H1 (cell line): Measurements from ENCODE around the gene TBC1D17. TPM values are rescaled to one million over a fixed set of nuclear protein-coding genes. Genes with fewer than 3 reads are reported as not detected.

ENCODE experiments used
- microRNA-seq, 2 experiments: library from miRNA; unstranded; fragments of <30 nt; microRNA quantifications; one replicate each; pipeline versions ENCODE4 to v1.2.0, GENCODE V29; 2016 to 2020; ENCODE audit warnings: borderline microRNAs expressed in 2 of 2, borderline number of aligned reads in 2 of 2, borderline replicate concordance in 1 of 2
- polyA plus RNA-seq, 7 experiments: library from polyadenylated mRNA; depleted of rRNA in 3 of 7; stranded (reverse) in 5 of 7; unstranded in 2 of 7; fragments of >200 nt in 5 of 7; fragments of 200-250 nt in 2 of 7; gene quantifications; 1 replicate in 5 of 7; 2 replicates in 1 of 7; 4 replicates in 1 of 7; pipeline versions ENCODE4 v1.2.1 to v1.2.3, GENCODE V29; 2011 to 2013; ENCODE audit warnings: missing spikeins in 2 of 7, mixed read lengths in 2 of 7
- small RNA-seq: library from polyadenylated mRNA; stranded (forward); fragments of <200 nt; extraction: miRNeasy Mini kit (QIAGEN cat#:217004); gene quantifications from one replicate; pipeline ENCODE3, GENCODE V24; 2013; ENCODE audit not compliant: insufficient read depth
- total RNA-seq: library from RNA; stranded (reverse); fragmentation: NEBNext Ultra II Directional; extraction: Animal tissue kit (Norgen Biotek cat#: 25700); gene quantifications from 2 replicates; pipeline ENCODE4 v1.2.1, GENCODE V29; 2021

The TBC1D17 gene
- total and polyA plus RNA-seq, 2 of the 8 experiments (the other 6 are each of a cell fraction or from before 2014, with no cell fraction given), result 30.3 to 44.9 TPM

Small RNAs within 50 kb of the gene (microRNA-seq; reads per million reads assigned to microRNA genes)
- gene MIR4749, result 0.46 to 1.4 reads per million in 2 experiments
- gene MIR4750, result 0 to 1.8 reads per million in 2 experiments
- 0 to 0.61 reads per million in 2 experiments for gene MIR6800

Small RNAs within 50 kb of the gene (small RNA-seq; reads per million reads assigned to genes)
- gene MIR4749, result 1.2 reads per million

Other genes starting within 250 kb of the TBC1D17 start
- gene RRAS, start 237.6 kb upstream of the TBC1D17 start, total RNA-seq, result 16.9 and 17.7 TPM in 2 replicates
- gene RRAS, start 237.6 kb upstream of the TBC1D17 start, polyA plus RNA-seq (2011; rRNA removed), result 49.1 and 62.9 TPM in 2 replicates
- 81.7 and 93.3 TPM in 2 replicates for gene SCAF1, start 235.5 kb upstream of the TBC1D17 start, total RNA-seq
- 9.7 and 21.4 TPM in 2 replicates for gene SCAF1, start 235.5 kb upstream of the TBC1D17 start, polyA plus RNA-seq (2011; rRNA removed)
- 114 and 115 TPM in 2 replicates for gene IRF3, start 211.8 kb upstream of the TBC1D17 start, total RNA-seq
- gene IRF3, start 211.8 kb upstream of the TBC1D17 start, polyA plus RNA-seq (2011; rRNA removed), result 103 and 185 TPM in 2 replicates
- gene BCL2L12, start 211.8 kb upstream of the TBC1D17 start, total RNA-seq, result 126 and 133 TPM in 2 replicates
- 209 and 280 TPM in 2 replicates for gene BCL2L12, start 211.8 kb upstream of the TBC1D17 start, polyA plus RNA-seq (2011; rRNA removed)
- gene PRMT1, start 200.4 kb upstream of the TBC1D17 start, total RNA-seq, result 561 and 579 TPM in 2 replicates
- 1,215 and 1,548 TPM in 2 replicates for gene PRMT1, start 200.4 kb upstream of the TBC1D17 start, polyA plus RNA-seq (2011; rRNA removed)
- 2.6 and 4.3 TPM in 2 replicates for gene ADM5, start 188.1 kb upstream of the TBC1D17 start, total RNA-seq
- 2.5 and 5.4 TPM in 2 replicates for gene ADM5, start 188.1 kb upstream of the TBC1D17 start, polyA plus RNA-seq (2011; rRNA removed)
- gene CPT1C, start 186.6 kb upstream of the TBC1D17 start, total RNA-seq, result 91.8 and 98.3 TPM in 2 replicates
- 79.6 and 122 TPM in 2 replicates for gene CPT1C, start 186.6 kb upstream of the TBC1D17 start, polyA plus RNA-seq (2011; rRNA removed)
- gene TSKS, start 114.4 kb upstream of the TBC1D17 start, total RNA-seq, result not detected in 2 replicates
- gene TSKS, start 114.4 kb upstream of the TBC1D17 start, polyA plus RNA-seq (2011; rRNA removed), result 0.21 and 0.24 TPM in 2 replicates
- gene AP2A1, start 110.7 kb upstream of the TBC1D17 start, total RNA-seq, result 105 and 109 TPM in 2 replicates
- 106 and 157 TPM in 2 replicates for gene AP2A1, start 110.7 kb upstream of the TBC1D17 start, polyA plus RNA-seq (2011; rRNA removed)
- 33.9 and 34.1 TPM in 2 replicates for gene FUZ, start 64.4 kb upstream of the TBC1D17 start, total RNA-seq
- 28.4 and 43.8 TPM in 2 replicates for gene FUZ, start 64.4 kb upstream of the TBC1D17 start, polyA plus RNA-seq (2011; rRNA removed)
- gene MED25, start 59.4 kb upstream of the TBC1D17 start, total RNA-seq, result 71.4 and 73.9 TPM in 2 replicates
- gene MED25, start 59.4 kb upstream of the TBC1D17 start, polyA plus RNA-seq (2011; rRNA removed), result 21.6 and 40.4 TPM in 2 replicates
- gene PTOV1, start 26.5 kb upstream of the TBC1D17 start, total RNA-seq, result 251 and 261 TPM in 2 replicates
- 147 and 213 TPM in 2 replicates for gene PTOV1, start 26.5 kb upstream of the TBC1D17 start, polyA plus RNA-seq (2011; rRNA removed)
- gene PNKP, start 10.1 kb upstream of the TBC1D17 start, total RNA-seq, result 105 TPM in 2 replicates
- gene PNKP, start 10.1 kb upstream of the TBC1D17 start, polyA plus RNA-seq (2011; rRNA removed), result 45.8 and 66.5 TPM in 2 replicates
- 45.9 and 46.7 TPM in 2 replicates for gene AKT1S1, start 347 bp upstream of the TBC1D17 start, total RNA-seq
- 40.7 and 73.3 TPM in 2 replicates for gene AKT1S1, start 347 bp upstream of the TBC1D17 start, polyA plus RNA-seq (2011; rRNA removed)
- 0.67 and 0.76 TPM in 2 replicates for gene IL4I1, start 19.2 kb downstream of the TBC1D17 start, total RNA-seq
- gene IL4I1, start 19.2 kb downstream of the TBC1D17 start, polyA plus RNA-seq (2011; rRNA removed), result 0.30 and 0.41 TPM in 2 replicates
- 13.1 TPM in 2 replicates for gene ATF5, start 51.5 kb downstream of the TBC1D17 start, total RNA-seq
- gene ATF5, start 51.5 kb downstream of the TBC1D17 start, polyA plus RNA-seq (2011; rRNA removed), result 6.2 and 25.0 TPM in 2 replicates
- gene NUP62, start 51.8 kb downstream of the TBC1D17 start, total RNA-seq, result 106 and 107 TPM in 2 replicates
- 50.0 and 60.0 TPM in 2 replicates for gene NUP62, start 51.8 kb downstream of the TBC1D17 start, polyA plus RNA-seq (2011; rRNA removed)
- not detected in 2 replicates for gene SIGLEC11, start 83.5 kb downstream of the TBC1D17 start, total RNA-seq
- 0.14 and 0.18 TPM in 2 replicates for gene SIGLEC11, start 83.5 kb downstream of the TBC1D17 start, polyA plus RNA-seq (2011; rRNA removed)
- gene VRK3, start 147.7 kb downstream of the TBC1D17 start, total RNA-seq, result 34.5 and 36.1 TPM in 2 replicates
- gene VRK3, start 147.7 kb downstream of the TBC1D17 start, polyA plus RNA-seq (2011; rRNA removed), result 18.4 and 21.3 TPM in 2 replicates
- gene ZNF473, start 148.3 kb downstream of the TBC1D17 start, total RNA-seq, result 11.0 and 11.7 TPM in 2 replicates
- gene ZNF473, start 148.3 kb downstream of the TBC1D17 start, polyA plus RNA-seq (2011; rRNA removed), result 5.2 and 5.8 TPM in 2 replicates